ENCODE results near the gene OTOR.
A peak's percentile ranks its signal among the peaks of the same experiment; 100 is the strongest.

The OTOR gene

GRCh38 chr20:16748308-16748900 lies at the start of gene OTOR:
Gene OTOR, plus strand, starts transcription at chr20:16748358. Its CDS starts 44 bp downstream, at chr20:16748402.
- DNase-seq (ENCODE audit: low read depth) = no peak

DNA sequence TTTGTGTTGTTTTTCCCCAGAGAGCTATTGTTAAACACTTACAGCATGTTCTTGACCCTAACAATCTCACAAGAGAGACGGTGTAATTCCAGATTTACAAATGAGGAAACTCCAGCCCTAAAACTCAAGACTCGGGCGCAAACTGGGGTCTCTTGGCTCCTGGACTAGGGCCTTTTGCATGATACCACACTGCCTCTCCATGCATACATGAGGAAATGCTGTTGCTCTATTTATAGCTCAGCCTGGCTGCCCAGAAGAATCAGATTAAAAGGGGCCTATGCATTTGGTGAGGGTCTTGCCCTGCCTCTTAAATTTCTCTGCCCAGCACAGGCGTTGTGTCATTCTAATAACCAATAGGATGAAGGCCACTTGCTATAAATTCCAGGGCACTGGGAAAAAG lies 48.9 kb upstream of the OTOR start:
- DNase-seq (ENCODE audit: low read depth) = no peak

GRCh38 chr20:16701296-16701695 lies 46.9 kb upstream of the OTOR start:
- no peak for DNase-seq (ENCODE audit: low read depth)

DNA sequence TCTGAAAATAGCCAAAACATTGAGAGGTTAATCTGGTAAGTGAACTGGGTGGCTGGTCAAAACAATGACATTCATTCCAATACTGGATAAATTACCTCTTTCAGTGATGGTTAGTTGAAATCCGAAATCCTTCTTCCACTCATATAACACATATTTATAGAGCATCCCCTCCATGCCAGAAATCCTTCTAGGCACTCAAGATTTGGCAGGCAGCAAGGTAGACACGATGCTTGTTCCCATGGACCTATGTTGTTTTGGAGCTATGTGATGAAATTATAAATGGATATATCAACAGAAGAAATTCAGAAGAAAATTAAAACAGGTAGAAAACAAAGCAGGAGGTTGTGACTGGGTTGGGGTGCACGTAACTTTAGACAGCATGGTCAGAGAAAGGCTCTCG lies 44.6 kb upstream of the OTOR start:
- no peak for DNase-seq (ENCODE audit: low read depth)

DNA sequence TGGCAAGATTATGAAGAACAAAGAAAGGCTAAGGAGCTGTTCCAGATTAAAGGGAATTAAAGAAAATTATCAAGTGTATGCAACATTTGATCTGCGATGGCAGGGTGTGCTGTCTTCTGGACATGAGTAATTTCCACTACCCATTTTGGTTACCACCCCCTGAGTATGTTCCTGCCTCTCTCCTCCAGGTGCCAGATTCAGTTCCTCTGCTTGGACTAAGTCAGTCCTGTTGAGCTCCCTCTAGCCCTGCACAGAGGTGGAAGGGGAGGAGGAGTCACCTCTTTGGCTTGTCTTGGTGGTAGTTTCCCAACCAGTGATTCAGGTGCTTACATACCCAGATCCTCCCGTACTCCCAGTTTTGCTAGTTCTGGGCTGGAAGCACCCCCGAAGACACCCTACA lies 40.5 kb upstream of the OTOR start:
- DNase-seq (ENCODE audit: low read depth) = no peak

GRCh38 chr20:16708602-16709001 lies 39.6 kb upstream of the OTOR start:
- DNase-seq (ENCODE audit: low read depth) = no peak

- DNase-seq (ENCODE audit: low read depth) = no peak
Observed at GRCh38 chr20:16709017-16709416, 39.1 kb upstream of the OTOR start.

GRCh38 chr20:16710781-16711180 lies 37.4 kb upstream of the OTOR start:
- no peak for DNase-seq (ENCODE audit: low read depth)

DNA sequence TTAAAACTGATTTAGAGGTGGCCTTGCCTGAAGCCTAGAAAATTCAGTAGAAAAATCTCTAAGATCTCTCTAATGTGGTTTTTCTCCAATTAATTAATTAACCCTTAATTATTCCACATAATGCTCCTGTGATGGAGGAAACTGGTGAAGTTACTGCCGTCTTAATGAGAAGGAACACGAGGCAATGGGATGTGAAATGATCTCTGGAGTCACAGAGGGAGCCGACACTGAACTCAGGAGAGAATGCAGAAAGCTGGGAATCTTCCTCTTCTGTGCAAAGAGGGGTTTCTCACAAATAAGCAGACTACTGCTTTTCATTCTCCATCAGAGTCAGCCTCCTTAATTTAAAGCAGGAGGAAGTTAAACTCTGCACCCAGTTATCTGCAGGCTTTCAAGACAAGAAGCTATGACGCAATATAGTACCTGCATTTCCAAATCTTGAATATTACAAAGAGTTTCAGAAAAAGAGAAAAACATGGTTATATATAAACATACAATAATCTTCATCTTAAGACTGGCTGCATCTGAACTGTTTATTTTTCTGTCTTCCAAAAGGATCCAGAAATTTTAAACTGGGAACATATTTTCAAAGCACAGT lies 36.4 kb upstream of the OTOR start:
- DNase-seq (ENCODE audit: low read depth) = no peak

- DNase-seq (ENCODE audit: low read depth) = no peak
Observed at GRCh38 chr20:16712511-16712947, 35.6 kb upstream of the OTOR start.

GRCh38 chr20:16713066-16713465 lies 35.1 kb upstream of the OTOR start:
- DNase-seq (ENCODE audit: low read depth) = no peak

DNA sequence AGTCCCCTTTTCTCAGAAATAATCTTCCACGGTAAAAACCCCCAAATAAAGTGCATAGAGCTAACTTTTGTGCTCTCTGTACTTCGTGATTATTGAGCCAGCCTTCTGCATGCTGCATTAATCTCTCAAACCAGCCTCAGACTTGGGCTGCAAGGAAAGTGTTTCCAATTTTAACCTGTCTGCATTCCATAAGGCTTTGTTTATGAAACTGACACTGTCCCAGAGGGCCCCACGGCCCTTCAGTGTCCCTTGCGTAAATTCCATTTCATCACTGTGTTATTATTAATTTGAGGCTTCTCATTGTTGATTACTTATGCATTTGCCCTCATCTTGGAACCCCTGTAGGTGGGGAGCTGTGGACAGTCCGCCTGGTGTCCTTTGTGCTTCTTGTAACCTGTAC lies 33.9 kb upstream of the OTOR start:
- no peak for DNase-seq (ENCODE audit: low read depth)

DNA sequence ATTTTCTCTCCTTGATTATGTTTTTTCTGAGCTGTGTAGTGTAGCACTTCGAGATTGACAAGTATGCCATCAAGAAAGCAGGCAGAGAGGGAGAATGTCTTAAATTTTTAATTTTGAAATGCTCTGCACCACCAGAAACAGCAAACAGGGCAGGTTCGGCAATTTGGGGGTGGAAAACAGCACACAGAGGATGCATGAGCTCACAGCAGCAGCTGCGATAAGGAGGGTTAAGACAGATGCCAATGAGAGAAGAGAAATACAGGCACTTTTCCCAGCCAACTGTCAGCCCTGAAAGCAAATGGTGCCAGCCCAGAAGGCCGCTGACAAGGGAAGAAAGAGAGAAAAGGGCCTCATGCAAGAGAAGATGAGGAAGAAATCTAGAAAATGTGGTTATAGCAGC lies 33.4 kb upstream of the OTOR start:
- DNase-seq (ENCODE audit: low read depth) = no peak

- no peak for DNase-seq (ENCODE audit: low read depth)
Observed at GRCh38 chr20:16719421-16719820, 28.7 kb upstream of the OTOR start.

DNA sequence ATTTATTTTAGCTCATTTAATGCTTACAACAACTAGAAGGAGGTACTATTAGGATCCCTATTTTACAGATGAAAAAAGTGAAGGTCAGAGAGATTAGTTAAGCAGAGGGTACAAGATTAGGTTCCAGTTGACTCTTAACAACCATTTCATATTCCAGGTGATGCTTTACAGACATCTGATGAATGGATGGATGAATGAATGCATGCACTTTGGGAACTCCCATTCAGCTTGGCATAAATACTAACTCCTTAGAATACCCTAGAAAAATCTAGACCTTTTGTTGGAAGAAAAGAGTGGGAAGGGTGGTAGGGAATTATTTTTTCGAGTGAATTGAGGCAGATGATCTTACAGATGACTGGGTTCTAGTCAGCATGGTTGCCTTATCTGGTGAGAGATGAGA lies 19.1 kb upstream of the OTOR start:
- no peak for DNase-seq (ENCODE audit: low read depth)

- DNase-seq (ENCODE audit: low read depth) = peak; percentile 84
Observed at GRCh38 chr20:16729565-16730460, 18.3 kb upstream of the OTOR start, which contains the start of gene SNRPB2. Gene SNRPB2, plus strand, starts transcription at chr20:16730026. Its CDS starts 1,677 bp downstream, at chr20:16731703.

- no peak for DNase-seq (ENCODE audit: low read depth)
Observed at GRCh38 chr20:16732506-16733152, 15.5 kb upstream of the OTOR start.

DNA sequence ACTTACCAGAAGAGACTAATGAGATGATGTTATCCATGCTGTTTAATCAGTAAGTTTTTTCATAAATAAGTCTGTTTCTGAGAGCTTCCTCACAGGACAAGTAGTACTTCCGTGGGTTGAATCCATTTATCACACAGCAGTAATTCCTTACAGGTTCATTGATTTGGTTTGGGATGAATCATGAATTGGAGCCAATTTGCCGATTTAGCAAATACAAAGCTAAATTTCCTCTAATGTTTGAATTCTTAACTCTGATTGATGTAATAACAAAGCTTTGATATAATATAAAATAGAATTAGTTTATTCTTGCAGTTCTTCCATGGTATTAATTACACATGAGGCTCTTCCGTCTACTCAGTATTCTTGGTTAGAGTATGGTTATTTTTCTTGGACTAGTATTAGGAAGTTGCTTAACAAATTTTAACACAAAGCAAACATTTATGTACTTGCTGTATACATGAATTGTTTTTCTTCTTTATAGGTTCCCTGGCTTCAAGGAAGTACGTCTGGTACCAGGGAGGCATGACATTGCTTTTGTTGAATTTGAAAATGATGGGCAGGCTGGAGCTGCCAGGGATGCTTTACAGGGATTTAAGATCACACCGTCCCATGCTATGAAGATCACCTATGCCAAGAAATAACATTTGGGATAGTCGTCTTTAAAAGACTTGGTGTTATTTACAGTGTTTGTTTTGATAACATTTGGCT lies 7.6 kb upstream of the OTOR start:
- no peak for DNase-seq (ENCODE audit: low read depth)

- no peak for DNase-seq (ENCODE audit: low read depth)
Observed at GRCh38 chr20:16744178-16744807, 3.9 kb upstream of the OTOR start.

GRCh38 chr20:16745204-16745603 lies 3.0 kb upstream of the OTOR start:
- DNase-seq (ENCODE audit: low read depth) = no peak

GRCh38 chr20:16747291-16747811 lies 807 bp upstream of the OTOR start:
- no peak for DNase-seq (ENCODE audit: low read depth)

Measured in stimulated activated CD8-positive, alpha-beta memory T cell treated with anti-CD3 and anti-CD28 coated beads, Interleukin-4, amount 100 ng/mL, for 24 hours (primary cell).